CD8-positive, alpha-beta memory T cell (primary cell): ENCODE measurements around the gene ARFIP1. TPM values are rescaled to one million over a fixed set of nuclear protein-coding genes. Genes with fewer than 3 reads are reported as not detected.
A peak's percentile ranks its signal among the peaks of the same experiment; 100 is the strongest.

Experiments used
- CTCF ChIA-PET: fragments of 350-600 bp; sonication (Branson Sonifier 250); formaldehyde crosslinking; loops from one replicate; lab custom pipeline; 2021; ENCODE audit warnings: antibody characterized with exemption; lab: Charles Lee
- POLR2A ChIA-PET: fragments of 350-600 bp; sonication (Branson Sonifier 250); formaldehyde crosslinking; loops from one replicate; lab custom pipeline; 2021; ENCODE audit warnings: antibody characterized with exemption; lab: Charles Lee
- DNase-seq, 5 donors: peaks; one replicate each; pipeline versions ENCODE4 v3.0.0 to v3.0.0-alpha.2; 2020 to 2022; ENCODE audit warnings: mixed read lengths in 1 of 5
- H3K27ac ChIP-seq: one replicate; pipeline ENCODE4 v1.7.0; 2013; ENCODE audit warnings: low read depth, mild to moderate bottlenecking, low read length, moderate library complexity
- H3K27me3 ChIP-seq: 2 replicates; pipeline ENCODE4 v1.7.0; 2013; ENCODE audit warnings: low read length, mild to moderate bottlenecking; ENCODE audit not compliant: insufficient read depth, poor library complexity, severe bottlenecking
- H3K36me3 ChIP-seq: 2 replicates; pipeline ENCODE4 v1.7.0; 2013; ENCODE audit warnings: mild to moderate bottlenecking, low read length, moderate library complexity; ENCODE audit not compliant: insufficient read depth
- H3K4me1 ChIP-seq: 2 replicates; pipeline ENCODE4 v1.7.0; 2013; ENCODE audit warnings: mild to moderate bottlenecking, low read length, moderate library complexity; ENCODE audit not compliant: insufficient read depth
- H3K4me3 ChIP-seq: 2 replicates; pipeline ENCODE4 v1.7.0; 2013; ENCODE audit warnings: mild to moderate bottlenecking, low read length
- H3K9me3 ChIP-seq: 2 replicates; pipeline ENCODE4 v1.7.0; 2013; ENCODE audit warnings: mild to moderate bottlenecking, low read length
- H3K27ac Mint-ChIP-seq, 8 donors: one replicate each; pipeline ENCODE4 v1.8.0; 2020 to 2021; ENCODE audit warnings: mixed read lengths in 8 of 8, mild to moderate bottlenecking in 6 of 8, inconsistent platforms in 3 of 8, moderate library complexity in 3 of 8
- H3K27me3 Mint-ChIP-seq, 2 donors: one replicate each; pipeline ENCODE4 v1.8.0; 2020 to 2021; ENCODE audit warnings: mixed read lengths in 2 of 2, mild to moderate bottlenecking in 1 of 2, moderate library complexity in 1 of 2
- H3K36me3 Mint-ChIP-seq, 3 donors: one replicate each; pipeline ENCODE4 v1.8.0; 2020 to 2021; ENCODE audit warnings: mixed read lengths in 3 of 3, inconsistent platforms in 1 of 3, mild to moderate bottlenecking in 1 of 3
- H3K4me1 Mint-ChIP-seq, 3 donors: one replicate each; pipeline ENCODE4 v1.8.0; 2020 to 2021; ENCODE audit warnings: mixed read lengths in 3 of 3, inconsistent platforms in 1 of 3, mild to moderate bottlenecking in 1 of 3
- H3K4me3 Mint-ChIP-seq, 7 donors: one replicate each; pipeline ENCODE4 v1.8.0; 2020 to 2021; ENCODE audit warnings: mixed read lengths in 7 of 7, mild to moderate bottlenecking in 6 of 7, moderate library complexity in 4 of 7, inconsistent platforms in 2 of 7
- H3K9me3 Mint-ChIP-seq, 5 donors: one replicate each; pipeline ENCODE4 v1.8.0; 2020 to 2022; ENCODE audit warnings: mixed read lengths in 5 of 5, mild to moderate bottlenecking in 3 of 5, moderate library complexity in 2 of 5, inconsistent platforms in 1 of 5
- polyA plus RNA-seq: library from polyadenylated mRNA; unstranded; fragments of 300-500 nt; fragmentation: Illumina TruSeq; gene quantifications from one replicate; pipeline ENCODE4 v1.2.3, GENCODE V29; 2021
- total RNA-seq, 2 experiments: library from RNA; stranded (reverse); gene quantifications; one replicate each; pipeline ENCODE4 v1.2.3, GENCODE V29; 2021

The ARFIP1 gene
- total and polyA plus RNA-seq, 3 experiments from 2014 or later, result 13.1 to 15.3 (median 14.0) TPM

GRCh38 chr4:152810715-152811287 is 31.0 kb downstream of the ARFIP1 start:
- POLR2A ChIA-PET, result no interaction called here
- peaks cover 23 to 53% (median 30%) of the 10 kb centered on the region in 3 donors for H3K36me3 Mint-ChIP-seq

GRCh38 chr4:152815078-152815477 is 35.3 kb downstream of the ARFIP1 start:
- no peak for DNase-seq
- no peak overlapping the region for H3K27ac Mint-ChIP-seq
- peaks cover 4 to 37% (median 32%) of the 10 kb centered on the region in 5 donors for H3K9me3 Mint-ChIP-seq
- POLR2A ChIA-PET, result no interaction called here
- H3K27me3 Mint-ChIP-seq, result peaks cover 0 to 4% of the 10 kb centered on the region in 2 donors
- no peaks in the 10 kb centered on the region for H3K27me3 ChIP-seq
- CTCF ChIA-PET, result interaction anchor here (1.1 kb wide), 1 partner anchor 67 kb away, joined by 3 read pairs; no protein-coding TSS in a partner anchor
- H3K36me3 ChIP-seq, result no peaks in the 10 kb centered on the region
- H3K36me3 Mint-ChIP-seq, result peaks cover 34 to 80% (median 51%) of the 10 kb centered on the region in 3 donors
- no peak overlapping the region for H3K4me3 Mint-ChIP-seq
- H3K4me1 ChIP-seq, result peaks cover 9% of the 10 kb centered on the region
- H3K27ac ChIP-seq, result no peak overlapping the region
- H3K4me3 ChIP-seq, result no peak overlapping the region
- no peaks in the 10 kb centered on the region for H3K9me3 ChIP-seq
- H3K4me1 Mint-ChIP-seq, result peaks cover 19 to 21% (median 19%) of the 10 kb centered on the region in 3 donors

More at GRCh38 chr4:152810715-152811287, 31.0 kb downstream of the ARFIP1 start:
- Mint-ChIP-seq H3K4me1 (peaks cover 14 to 26% (median 25%) of the 10 kb centered on the region in 3 donors), H3K27ac (no peak overlapping the region), H3K27me3 (peaks cover 0 to 2% of the 10 kb centered on the region in 2 donors), H3K4me3 (no peak overlapping the region), H3K9me3 (peaks cover 0 to 26% (median 20%) of the 10 kb centered on the region in 5 donors)
- CTCF ChIA-PET, result interaction anchor here (0.7 kb wide), 1 partner anchor 1119 kb away, joined by 5 read pairs; no protein-coding TSS in a partner anchor
- Histone ChIP-seq H3K4me1 (no peaks in the 10 kb centered on the region), H3K27ac (no peak overlapping the region), H3K9me3 (no peaks in the 10 kb centered on the region), H3K36me3 (no peaks in the 10 kb centered on the region), H3K4me3 (no peak overlapping the region), H3K27me3 (no peaks in the 10 kb centered on the region)
- no peak for DNase-seq

GRCh38 chr4:152817331-152817730 is 37.6 kb downstream of the ARFIP1 start:
- POLR2A ChIA-PET, result no interaction called here
- no peak for DNase-seq
- no peak overlapping the region for H3K4me3 ChIP-seq
- no peaks in the 10 kb centered on the region for H3K9me3 ChIP-seq
- H3K4me1 Mint-ChIP-seq, result peaks cover 19 to 21% (median 19%) of the 10 kb centered on the region in 3 donors
- H3K36me3 ChIP-seq, result no peaks in the 10 kb centered on the region
- no peaks in the 10 kb centered on the region for H3K27me3 ChIP-seq
- CTCF ChIA-PET, result no interaction called here
- H3K27ac ChIP-seq, result no peak overlapping the region
- peak overlapping the region in 2 of 8 donors; percentile 0 to 57 for H3K27ac Mint-ChIP-seq
- H3K4me1 ChIP-seq, result peaks cover 9% of the 10 kb centered on the region
- peaks cover 4 to 36% (median 32%) of the 10 kb centered on the region in 5 donors for H3K9me3 Mint-ChIP-seq
- peaks cover 0 to 4% of the 10 kb centered on the region in 2 donors for H3K27me3 Mint-ChIP-seq
- H3K36me3 Mint-ChIP-seq, result peaks cover 33 to 85% (median 45%) of the 10 kb centered on the region in 3 donors
- peak overlapping the region in 1 of 7 donors; percentile 4 for H3K4me3 Mint-ChIP-seq

DNA sequence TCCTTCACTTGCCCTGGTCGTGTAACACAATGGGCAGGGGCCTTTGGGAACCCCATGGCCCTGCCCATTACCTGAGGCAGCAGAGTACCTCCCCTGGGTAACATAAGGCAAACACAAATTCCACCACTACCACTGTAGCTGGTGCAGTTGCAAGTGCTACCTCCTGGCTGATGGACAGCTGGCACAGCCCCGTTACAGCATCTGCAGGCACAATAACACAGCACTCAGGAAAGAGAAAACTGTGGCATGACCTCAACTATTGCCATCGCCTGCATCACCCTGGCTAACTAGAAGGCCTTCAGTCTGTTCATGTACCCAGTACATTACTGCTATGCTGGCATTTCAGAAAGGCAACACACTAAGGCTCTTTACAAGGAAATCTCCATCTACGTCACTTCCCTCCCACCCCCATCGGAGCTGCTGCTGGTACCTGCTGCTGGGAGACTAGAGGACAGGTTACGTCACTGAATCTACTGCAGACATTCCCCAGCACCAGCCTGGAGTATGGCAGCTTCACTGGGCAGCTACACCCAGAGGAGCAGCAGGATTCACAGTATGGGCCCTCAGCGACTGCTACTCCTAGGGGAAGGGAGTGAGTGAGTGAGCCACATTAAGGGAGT is 39.4 kb downstream of the ARFIP1 start:
- Histone ChIP-seq H3K36me3 (no peaks in the 10 kb centered on the region), H3K27me3 (no peaks in the 10 kb centered on the region), H3K4me3 (no peak overlapping the region), H3K27ac (no peak overlapping the region), H3K4me1 (peaks cover 9% of the 10 kb centered on the region), H3K9me3 (no peaks in the 10 kb centered on the region)
- H3K4me1 Mint-ChIP-seq, result peaks cover 19 to 21% (median 19%) of the 10 kb centered on the region in 3 donors
- ChIA-PET POLR2A (no interaction called here), CTCF (interaction anchor here (0.7 kb wide), 1 partner anchor 23 kb away, joined by 3 read pairs; no protein-coding TSS in a partner anchor)
- no peak overlapping the region for H3K27ac Mint-ChIP-seq
- H3K9me3 Mint-ChIP-seq, result peaks cover 0 to 25% (median 23%) of the 10 kb centered on the region in 5 donors
- peaks cover 25 to 71% (median 33%) of the 10 kb centered on the region in 3 donors for H3K36me3 Mint-ChIP-seq
- no peak for DNase-seq
- peaks cover 0 to 2% of the 10 kb centered on the region in 2 donors for H3K27me3 Mint-ChIP-seq
- peak overlapping the region in 1 of 7 donors; percentile 63 for H3K4me3 Mint-ChIP-seq

DNA sequence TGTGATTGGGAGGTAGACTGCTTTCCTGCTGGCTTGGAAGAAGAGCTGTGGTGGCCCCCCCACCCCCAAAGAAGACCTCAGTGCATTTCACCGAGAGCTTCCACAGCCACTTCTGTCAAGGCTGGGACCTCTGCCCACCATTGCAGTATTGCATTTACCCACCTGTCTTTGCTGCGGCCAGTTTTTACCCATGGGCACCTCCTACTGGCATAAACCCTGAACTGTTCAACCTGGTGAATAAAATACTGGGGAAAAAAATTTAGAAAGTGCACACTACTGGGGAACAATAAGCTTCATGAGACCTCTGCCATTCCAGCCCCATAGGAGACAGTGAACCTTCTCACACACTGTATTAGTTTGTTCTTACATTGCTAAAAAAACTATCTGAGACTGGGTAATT is 40.3 kb downstream of the ARFIP1 start:
- Mint-ChIP-seq H3K4me3 (no peak overlapping the region), H3K36me3 (peaks cover 23 to 70% (median 26%) of the 10 kb centered on the region in 3 donors), H3K27me3 (peaks cover 0 to 2% of the 10 kb centered on the region in 2 donors), H3K27ac (peak overlapping the region in 1 of 8 donors; percentile 70), H3K4me1 (peaks cover 19 to 21% (median 19%) of the 10 kb centered on the region in 3 donors), H3K9me3 (peaks cover 0 to 24% (median 21%) of the 10 kb centered on the region in 5 donors)
- ChIA-PET CTCF (no interaction called here), POLR2A (no interaction called here)
- H3K27ac ChIP-seq, result no peak overlapping the region
- H3K4me1 ChIP-seq, result peaks cover 9% of the 10 kb centered on the region
- H3K27me3 ChIP-seq, result no peaks in the 10 kb centered on the region
- no peaks in the 10 kb centered on the region for H3K36me3 ChIP-seq
- DNase-seq, result no peak
- H3K4me3 ChIP-seq, result no peak overlapping the region
- no peaks in the 10 kb centered on the region for H3K9me3 ChIP-seq

DNA sequence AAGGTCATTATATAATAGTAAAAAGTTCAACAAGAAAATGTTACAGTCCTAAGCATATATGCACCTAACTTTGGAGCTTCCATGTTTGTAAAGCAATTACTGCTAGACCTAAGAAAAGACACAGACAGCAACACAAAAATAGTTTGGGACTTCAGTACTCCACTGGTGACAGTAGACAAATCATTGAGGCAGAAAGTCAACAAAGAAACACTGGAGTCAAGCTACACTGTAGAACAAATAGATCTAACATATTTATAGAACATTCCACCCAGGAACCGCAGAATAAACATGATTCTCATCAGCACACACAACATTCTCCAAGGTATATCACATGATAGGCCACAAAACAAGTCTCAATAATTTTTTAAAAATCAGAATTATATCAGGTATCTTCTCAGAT is 42.6 kb downstream of the ARFIP1 start:
- Histone ChIP-seq H3K4me3 (no peak overlapping the region), H3K27me3 (no peaks in the 10 kb centered on the region), H3K36me3 (no peaks in the 10 kb centered on the region), H3K4me1 (peaks cover 3% of the 10 kb centered on the region), H3K9me3 (no peaks in the 10 kb centered on the region), H3K27ac (no peak overlapping the region)
- H3K27me3 Mint-ChIP-seq, result peaks cover 0 to 2% of the 10 kb centered on the region in 2 donors
- CTCF ChIA-PET, result no interaction called here
- H3K27ac Mint-ChIP-seq, result no peak overlapping the region
- H3K4me1 Mint-ChIP-seq, result peaks cover 7 to 9% (median 7%) of the 10 kb centered on the region in 3 donors
- peaks cover 0 to 24% (median 18%) of the 10 kb centered on the region in 5 donors for H3K9me3 Mint-ChIP-seq
- no peak for DNase-seq
- POLR2A ChIA-PET, result no interaction called here
- H3K4me3 Mint-ChIP-seq, result no peak overlapping the region
- H3K36me3 Mint-ChIP-seq, result peaks cover 11 to 64% (median 14%) of the 10 kb centered on the region in 3 donors

- no peaks in the 10 kb centered on the region for H3K36me3 ChIP-seq
- H3K4me1 Mint-ChIP-seq, result no peaks in the 10 kb centered on the region
- DNase-seq, result no peak
- no peak overlapping the region for H3K27ac Mint-ChIP-seq
- H3K9me3 Mint-ChIP-seq, result peaks cover 0 to 33% (median 24%) of the 10 kb centered on the region in 5 donors
- no peaks in the 10 kb centered on the region for H3K4me1 ChIP-seq
- H3K36me3 Mint-ChIP-seq, result peaks cover 13 to 62% (median 17%) of the 10 kb centered on the region in 3 donors
- no peak overlapping the region for H3K4me3 Mint-ChIP-seq
- H3K27me3 ChIP-seq, result no peaks in the 10 kb centered on the region
- POLR2A ChIA-PET, result no interaction called here
- H3K27me3 Mint-ChIP-seq, result no peaks in the 10 kb centered on the region
- no peak overlapping the region for H3K4me3 ChIP-seq
- H3K9me3 ChIP-seq, result no peaks in the 10 kb centered on the region
- no peak overlapping the region for H3K27ac ChIP-seq
- CTCF ChIA-PET, result no interaction called here
Observed at GRCh38 chr4:152824561-152824960, 44.8 kb downstream of the ARFIP1 start.

DNA sequence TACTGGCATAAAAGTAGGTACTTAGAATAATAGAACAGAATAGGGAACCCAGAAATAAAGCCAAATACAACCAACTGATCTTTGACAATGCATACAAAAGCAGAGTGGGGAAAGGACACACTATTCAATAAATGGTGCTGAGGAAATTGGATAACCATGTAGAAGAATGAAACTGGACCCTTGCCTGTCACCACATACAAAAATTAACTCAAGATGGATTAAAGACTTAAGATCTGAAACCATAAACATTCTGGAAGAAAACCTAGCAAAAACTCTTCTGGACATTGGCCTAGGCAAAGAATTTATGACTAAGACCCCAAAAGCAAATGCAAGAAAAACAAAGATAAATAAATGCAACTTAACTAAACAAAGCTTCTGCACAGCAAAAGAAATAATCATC is 45.6 kb downstream of the ARFIP1 start:
- ChIA-PET CTCF (no interaction called here), POLR2A (no interaction called here)
- Mint-ChIP-seq H3K27me3 (no peaks in the 10 kb centered on the region), H3K4me1 (no peaks in the 10 kb centered on the region), H3K9me3 (peaks cover 0 to 33% (median 24%) of the 10 kb centered on the region in 5 donors), H3K36me3 (peaks cover 12 to 61% (median 17%) of the 10 kb centered on the region in 3 donors), H3K27ac (no peak overlapping the region), H3K4me3 (no peak overlapping the region)
- Histone ChIP-seq H3K27me3 (no peaks in the 10 kb centered on the region), H3K27ac (no peak overlapping the region), H3K4me1 (no peaks in the 10 kb centered on the region), H3K4me3 (no peak overlapping the region), H3K9me3 (no peaks in the 10 kb centered on the region), H3K36me3 (no peaks in the 10 kb centered on the region)
- DNase-seq, result no peak
